Endothelial cell of umbilical vein (primary cell): ENCODE results near the gene SMCP. TPM values are rescaled to one million over a fixed set of nuclear protein-coding genes. Genes with fewer than 3 reads are reported as not detected.

Source experiments
- BruUV-seq: library from RNA; stranded (reverse); fragments of 400-500 nt; replicated peaks from 2 replicates; lab custom pipeline; 2021; lab: Mats Ljungman, UMichigan
- CTCF ChIA-PET: fragments of 300-600, 350-600 bp; sonication (Branson Sonifier 250); formaldehyde crosslinking; loops from one replicate; lab custom pipeline; 2021; ENCODE audit warnings: antibody characterized with exemption, inconsistent platforms; lab: Charles Lee
- POLR2A ChIA-PET: fragments of 300-600, 350-600 bp; sonication (Branson Sonifier 250); formaldehyde crosslinking; loops from one replicate; lab custom pipeline; 2021; ENCODE audit warnings: antibody characterized with exemption, inconsistent platforms; lab: Charles Lee
- DNase-seq: peaks from one replicate; pipeline ENCODE4 v3.0.0-alpha.2; 2011; ENCODE audit warnings: low read depth, low spot score
- FAIRE-seq: peaks from 2 replicates; lab custom pipeline; 2011; peaks lifted over from hg19 to GRCh38; lab: Jason Lieb, UNC
- H2AFZ ChIP-seq: 2 replicates; pipeline ENCODE4 v1.6.0; 2012; ENCODE audit warnings: low read depth, low read length, control low read depth, inconsistent platforms
- H3K27ac ChIP-seq: 2 replicates; pipeline ENCODE4 v1.5.1; 2011; ENCODE audit warnings: low read depth, mild to moderate bottlenecking, control low read depth, low read length, moderate library complexity; ENCODE audit not compliant: insufficient read depth
- H3K27me3 ChIP-seq, 2 experiments: 2 replicates each; pipeline versions ENCODE4 v1.6.0 to v1.6.1; 2011; ENCODE audit warnings: low read length in 2 of 2, mixed read lengths in 1 of 2; ENCODE audit not compliant: control insufficient read depth in 2 of 2, insufficient read depth in 2 of 2
- H3K36me3 ChIP-seq, 2 experiments: 2 replicates in 1 of 2; 3 replicates in 1 of 2; pipeline ENCODE4 v1.5.1; 2011; ENCODE audit warnings: low read length in 2 of 2, mild to moderate bottlenecking in 1 of 2, moderate library complexity in 1 of 2; ENCODE audit not compliant: control insufficient read depth in 2 of 2, insufficient read depth in 2 of 2; ENCODE audit errors: extremely low read depth in 1 of 2
- H3K4me1 ChIP-seq: 3 replicates; pipeline ENCODE4 v1.5.1; 2011; ENCODE audit warnings: mild to moderate bottlenecking, low read length; ENCODE audit not compliant: control insufficient read depth, insufficient read depth; ENCODE audit errors: extremely low read depth
- H3K4me2 ChIP-seq: 2 replicates; pipeline ENCODE4 v1.6.1; 2011; ENCODE audit warnings: low read length, control low read depth, mixed read lengths; ENCODE audit not compliant: insufficient read depth
- H3K4me3 ChIP-seq, 3 experiments: fragments of 200-600 bp in 1 of 3; sonication (generic), shearing (Covaris generic) in 1 of 3; replicated peaks in 1 of 3; 2 replicates each; pipeline ENCODE4 v1.5.1; 2011 to 2016; ENCODE audit warnings: control low read depth in 3 of 3, low read length in 3 of 3, mild to moderate bottlenecking in 2 of 3, inconsistent platforms in 1 of 3, low read depth in 1 of 3, moderate library complexity in 1 of 3; ENCODE audit not compliant: insufficient read depth in 1 of 3
- H3K79me2 ChIP-seq: 2 replicates; pipeline ENCODE4 v1.6.0; 2012; ENCODE audit warnings: low read length, inconsistent platforms; ENCODE audit not compliant: control insufficient read depth, insufficient read depth
- H3K9ac ChIP-seq: replicated peaks from 2 replicates; pipeline ENCODE3; 2011; ENCODE audit warnings: low read length, control low read depth; ENCODE audit not compliant: insufficient read depth; ENCODE audit errors: extremely low read depth
- H3K9me1 ChIP-seq: replicated peaks from 3 replicates; pipeline ENCODE4 v1.6.0; 2011; ENCODE audit warnings: mild to moderate bottlenecking, low read length; ENCODE audit not compliant: control insufficient read depth, insufficient read depth; ENCODE audit errors: extremely low read depth
- H3K9me3 ChIP-seq: replicated peaks from 2 replicates; pipeline ENCODE4 v1.5.1; 2012; ENCODE audit warnings: low read length, inconsistent platforms; ENCODE audit not compliant: control insufficient read depth, insufficient read depth
- H4K20me1 ChIP-seq: replicated peaks from 2 replicates; pipeline ENCODE3; 2011; ENCODE audit warnings: mild to moderate bottlenecking, low read length; ENCODE audit not compliant: control insufficient read depth, insufficient read depth; ENCODE audit errors: extremely low read depth
- EZH2 ChIP-seq: IDR thresholded peaks from 2 replicates; pipeline ENCODE4 v1.6.1; 2012; ENCODE audit warnings: borderline replicate concordance, low read depth, mild to moderate bottlenecking, moderate library complexity, low read length, inconsistent platforms; ENCODE audit not compliant: severe bottlenecking
- FOS ChIP-seq: IDR thresholded peaks from 2 replicates; pipeline ENCODE4 v1.6.1; 2011; ENCODE audit warnings: mild to moderate bottlenecking, low read length, moderate library complexity, borderline replicate concordance; ENCODE audit not compliant: insufficient read depth
- GATA2 ChIP-seq: IDR thresholded peaks from 2 replicates; pipeline ENCODE4 v1.7.0; 2011; ENCODE audit warnings: low read depth, mild to moderate bottlenecking, moderate library complexity, mixed read lengths, low read length; ENCODE audit not compliant: insufficient read length, insufficient read depth
- JUN ChIP-seq: IDR thresholded peaks from 2 replicates; pipeline ENCODE4 v1.6.1; 2011; ENCODE audit warnings: borderline replicate concordance, low read depth; ENCODE audit not compliant: insufficient read length, insufficient read depth
- MYC ChIP-seq: IDR thresholded peaks from one replicate; pipeline ENCODE4 v1.6.1; 2011; ENCODE audit warnings: mild to moderate bottlenecking, low read depth, low read length
- POLR2A ChIP-seq: IDR thresholded peaks from 2 replicates; pipeline ENCODE4 v1.6.1; 2012; ENCODE audit warnings: low read depth, mild to moderate bottlenecking, control low read depth, low read length
- POLR2AphosphoS5 ChIP-seq: IDR thresholded peaks from 2 replicates; pipeline ENCODE4 v1.6.1; 2012; ENCODE audit warnings: low read depth, mild to moderate bottlenecking, control low read depth, low read length, moderate library complexity; ENCODE audit not compliant: insufficient read depth
- dilution Hi-C: fragments of 300-500 bp; cut with MboI; formaldehyde crosslinking; loops from one replicate; pipeline ENCODE4 v1.15.0; 2019; ENCODE audit warnings: low sequenced_read_pairs; ENCODE audit not compliant: extremely low pct_ligation_motif_present
- intact Hi-C: fragments of 100-400 bp; cut with micrococcal nuclease; formaldehyde crosslinking; loops from one replicate; pipeline ENCODE4 v1.10.0; 2022
- polyA plus RNA-seq, 4 experiments: library from polyadenylated mRNA; depleted of rRNA in 3 of 4; stranded (reverse) in 3 of 4; unstranded in 1 of 4; fragments of >200 nt; gene quantifications; 2 replicates each; pipeline versions ENCODE4 v1.2.1 to v1.2.3, GENCODE V29; 2011 to 2012; ENCODE audit warnings: missing spikeins in 1 of 4
- total RNA-seq: library from RNA; stranded (reverse); gene quantifications from 2 replicates; pipeline ENCODE4 v1.2.3, GENCODE V29; 2021
- TF ChIP-seq, protein P1 (sequence below): IDR thresholded peaks from 2 replicates; pipeline ENCODE4 v1.6.1; 2011; ENCODE audit not compliant: insufficient read depth, insufficient read length
- TF ChIP-seq, protein P2 (sequence below), 2 donors: IDR thresholded peaks; 1 replicate in 1 of 2; 2 replicates in 1 of 2; pipeline ENCODE4 v1.5.1; 2011; ENCODE audit warnings: low read length in 2 of 2, mild to moderate bottlenecking in 2 of 2, moderate library complexity in 2 of 2, control low read depth in 1 of 2, inconsistent platforms in 1 of 2, low read depth in 1 of 2; ENCODE audit not compliant: insufficient read depth in 1 of 2; ENCODE audit errors: extremely low read depth in 1 of 2

The SMCP gene
- total and polyA plus RNA-seq, 2 donors (not counting 3 experiments of a cell fraction or from before 2014, with no cell fraction given) = not detected

DNA sequence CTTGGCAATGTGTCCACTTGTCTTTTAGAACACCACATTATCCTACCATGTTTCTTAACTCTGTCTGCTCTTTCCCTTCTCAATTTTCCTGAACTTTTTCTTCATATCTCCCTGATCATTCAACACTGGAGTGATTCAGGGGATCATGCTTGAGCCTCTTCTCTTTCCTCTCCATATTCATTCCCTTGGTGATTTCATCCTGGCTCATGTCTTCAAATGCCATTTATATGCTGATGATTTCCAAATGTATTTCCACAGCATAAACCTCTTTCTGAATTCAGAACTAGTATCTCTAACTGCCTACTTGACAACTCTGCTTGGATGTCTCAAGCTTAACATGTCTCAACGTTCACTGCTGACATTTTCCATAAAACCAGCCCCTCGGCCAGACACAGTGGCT, 21.8 kb downstream of the SMCP start:
- H4K20me1 ChIP-seq = no peaks in the 10 kb centered on the region

DNA sequence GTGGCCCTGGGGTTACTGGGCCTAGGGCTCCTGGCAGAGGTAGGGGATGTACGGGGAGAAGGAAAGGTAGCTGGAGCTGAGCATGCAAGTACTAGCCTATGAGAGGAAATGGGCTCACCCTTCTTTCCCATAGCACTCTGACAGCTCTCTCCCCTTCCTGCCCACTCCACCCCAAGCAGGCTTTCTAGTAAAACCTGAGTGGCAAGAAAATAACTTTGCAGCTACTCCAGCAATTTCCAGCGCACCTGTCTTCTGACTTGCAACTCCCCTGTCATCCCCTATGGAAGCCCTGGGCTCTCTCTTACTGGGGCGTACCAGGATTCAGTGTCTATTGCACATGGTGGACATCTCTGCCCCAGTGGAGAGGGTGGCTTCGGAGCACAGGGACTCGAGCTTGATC, 23.5 kb downstream of the SMCP start:
- Histone ChIP-seq H4K20me1 (no peaks in the 10 kb centered on the region), H2AFZ (no peak overlapping the region), H3K79me2 (no peaks in the 10 kb centered on the region), H3K36me3 (no peaks in the 10 kb centered on the region), H3K9me1 (no peaks in the 10 kb centered on the region), H3K9me3 (no peaks in the 10 kb centered on the region), H3K4me1 (no peaks in the 10 kb centered on the region), H3K27ac (no peak overlapping the region), H3K27me3 (no peaks in the 10 kb centered on the region), H3K4me2 (no peak overlapping the region), H3K9ac (no peak overlapping the region), H3K4me3 (no peak overlapping the region)
- intact Hi-C loops = no loop called here
- TF ChIP-seq, protein P1, sequence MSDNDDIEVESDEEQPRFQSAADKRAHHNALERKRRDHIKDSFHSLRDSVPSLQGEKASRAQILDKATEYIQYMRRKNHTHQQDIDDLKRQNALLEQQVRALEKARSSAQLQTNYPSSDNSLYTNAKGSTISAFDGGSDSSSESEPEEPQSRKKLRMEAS = no peak
- no peak for TF ChIP-seq FOS
- TF ChIP-seq EZH2 = no peak
- TF ChIP-seq, protein P2, sequence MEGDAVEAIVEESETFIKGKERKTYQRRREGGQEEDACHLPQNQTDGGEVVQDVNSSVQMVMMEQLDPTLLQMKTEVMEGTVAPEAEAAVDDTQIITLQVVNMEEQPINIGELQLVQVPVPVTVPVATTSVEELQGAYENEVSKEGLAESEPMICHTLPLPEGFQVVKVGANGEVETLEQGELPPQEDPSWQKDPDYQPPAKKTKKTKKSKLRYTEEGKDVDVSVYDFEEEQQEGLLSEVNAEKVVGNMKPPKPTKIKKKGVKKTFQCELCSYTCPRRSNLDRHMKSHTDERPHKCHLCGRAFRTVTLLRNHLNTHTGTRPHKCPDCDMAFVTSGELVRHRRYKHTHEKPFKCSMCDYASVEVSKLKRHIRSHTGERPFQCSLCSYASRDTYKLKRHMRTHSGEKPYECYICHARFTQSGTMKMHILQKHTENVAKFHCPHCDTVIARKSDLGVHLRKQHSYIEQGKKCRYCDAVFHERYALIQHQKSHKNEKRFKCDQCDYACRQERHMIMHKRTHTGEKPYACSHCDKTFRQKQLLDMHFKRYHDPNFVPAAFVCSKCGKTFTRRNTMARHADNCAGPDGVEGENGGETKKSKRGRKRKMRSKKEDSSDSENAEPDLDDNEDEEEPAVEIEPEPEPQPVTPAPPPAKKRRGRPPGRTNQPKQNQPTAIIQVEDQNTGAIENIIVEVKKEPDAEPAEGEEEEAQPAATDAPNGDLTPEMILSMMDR (IDR thresholded peaks at IDR 0.05; ENCODE audit: extremely low read depth in 1 of 2, insufficient read depth in 1 of 2, low read depth in 1 of 2, low read length in 2 of 2) = no peak
- TF ChIP-seq MYC = no peak
- no peak for TF ChIP-seq JUN
- no peak for TF ChIP-seq GATA2
- no peak for TF ChIP-seq POLR2AphosphoS5
- TF ChIP-seq POLR2A = no peak
- dilution Hi-C loops = no loop called here
- FAIRE-seq = no peak
- DNase-seq = no peak
- ChIA-PET CTCF (no interaction called here), POLR2A (no interaction called here)
- no TSS peak for BruUV-seq

More for the DNA sequence above, 21.8 kb downstream of the SMCP start:
- BruUV-seq = no TSS peak
- ChIA-PET CTCF (interaction anchor here (0.7 kb wide), 1 partner anchor 257 kb away, joined by 7 read pairs; no protein-coding TSS in a partner anchor), POLR2A (no interaction called here)
- DNase-seq = no peak
- intact Hi-C loops (no loop called here), dilution Hi-C loops (no loop called here)
- Histone ChIP-seq H2AFZ (no peak overlapping the region), H3K27ac (no peak overlapping the region), H3K27me3 (no peaks in the 10 kb centered on the region), H3K4me3 (no peak overlapping the region), H3K36me3 (no peaks in the 10 kb centered on the region), H3K9me1 (no peaks in the 10 kb centered on the region), H3K79me2 (no peaks in the 10 kb centered on the region), H3K4me2 (no peak overlapping the region), H3K9ac (no peak overlapping the region), H3K4me1 (no peaks in the 10 kb centered on the region), H3K9me3 (no peaks in the 10 kb centered on the region)
- TF ChIP-seq JUN (no peak), POLR2AphosphoS5 (no peak)
- TF ChIP-seq, protein P1 = no peak
- TF ChIP-seq, protein P2 (IDR thresholded peaks at IDR 0.05; ENCODE audit: extremely low read depth in 1 of 2, insufficient read depth in 1 of 2, low read depth in 1 of 2, low read length in 2 of 2) = no peak
- no peak for FAIRE-seq
